GM19397 (cell line): ENCODE results near the gene EDN2.

Source experiments
- ATAC-seq: cut with Tn5 transposase; IDR thresholded peaks from one replicate; pipeline ENCODE4 v1.9.1; 2021; ENCODE audit warnings: mild to moderate bottlenecking, moderate library complexity; ENCODE audit not compliant: unreplicated experiment

The EDN2 gene

DNA sequence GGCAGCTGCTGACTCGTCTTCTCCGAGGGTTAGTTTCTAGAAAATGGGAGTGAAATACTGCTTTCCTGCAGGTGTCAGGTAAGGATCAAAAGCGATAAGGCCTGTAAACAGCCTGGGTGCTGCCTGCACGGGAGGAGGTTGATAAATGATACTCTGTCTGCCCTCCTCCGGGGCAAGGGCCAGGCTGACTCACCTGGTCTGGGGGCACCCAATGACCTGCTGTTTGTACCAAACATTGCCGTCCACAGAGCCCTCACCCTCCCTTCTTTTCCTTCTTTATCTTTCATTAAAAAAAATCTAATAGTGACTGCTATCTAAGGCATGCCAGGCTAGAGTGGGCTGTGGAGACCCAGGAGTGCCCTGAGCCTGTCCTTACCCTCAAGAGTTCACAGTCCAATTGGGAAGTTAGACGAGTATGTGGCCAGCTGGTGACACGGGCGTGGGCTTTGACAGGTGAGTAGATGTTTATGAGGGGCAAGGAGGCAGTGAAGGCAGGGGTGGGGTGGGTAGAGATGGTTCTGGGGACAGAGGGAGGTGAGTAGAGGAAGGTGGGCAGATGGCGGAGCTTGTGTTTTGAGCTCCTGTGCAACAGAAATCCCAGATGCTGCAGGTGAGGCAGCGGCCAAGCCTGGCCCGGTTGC lies 16.2 kb downstream of the EDN2 start:
- ATAC-seq = no peak

DNA sequence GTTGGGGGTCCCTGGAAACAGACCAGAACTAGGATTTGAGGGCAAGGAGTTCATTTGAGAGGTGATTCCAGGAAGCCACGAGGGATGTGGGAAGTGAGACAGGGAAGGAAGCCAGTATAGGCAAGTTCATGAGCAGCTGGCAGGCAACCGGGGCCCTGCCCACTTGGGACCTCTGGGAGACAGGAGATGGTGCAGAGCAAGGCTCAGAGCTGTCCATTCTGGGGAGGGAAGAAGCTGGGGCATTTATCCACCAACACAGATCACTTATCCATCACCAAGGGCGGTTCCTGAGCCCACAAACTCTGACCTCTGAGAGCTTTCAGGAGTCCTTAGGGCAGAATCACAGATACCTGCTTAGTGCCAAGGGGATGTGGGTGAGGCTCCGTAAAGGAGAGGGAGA lies 16.8 kb downstream of the EDN2 start:
- no peak for ATAC-seq

DNA sequence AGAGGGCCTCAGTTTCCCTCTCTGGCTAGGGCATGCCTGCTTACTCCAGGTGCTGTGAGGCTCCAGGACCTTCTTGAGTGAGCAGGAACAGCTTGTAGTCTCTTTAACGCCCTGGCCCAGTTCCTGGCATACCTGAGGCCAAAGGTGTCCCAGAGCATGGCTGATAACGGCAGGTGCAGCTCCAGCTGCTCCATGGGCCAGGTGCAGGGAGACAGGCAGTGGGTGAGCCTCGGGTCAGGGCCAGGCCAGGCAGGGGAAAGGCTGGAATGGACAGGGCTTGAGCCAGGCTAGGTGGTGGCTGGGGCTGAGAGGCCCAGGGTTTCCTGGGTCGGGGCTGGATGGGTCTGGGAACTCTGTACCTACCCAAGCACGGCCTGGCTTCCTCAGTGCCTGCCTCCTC lies 18.3 kb downstream of the EDN2 start:
- no peak for ATAC-seq

DNA sequence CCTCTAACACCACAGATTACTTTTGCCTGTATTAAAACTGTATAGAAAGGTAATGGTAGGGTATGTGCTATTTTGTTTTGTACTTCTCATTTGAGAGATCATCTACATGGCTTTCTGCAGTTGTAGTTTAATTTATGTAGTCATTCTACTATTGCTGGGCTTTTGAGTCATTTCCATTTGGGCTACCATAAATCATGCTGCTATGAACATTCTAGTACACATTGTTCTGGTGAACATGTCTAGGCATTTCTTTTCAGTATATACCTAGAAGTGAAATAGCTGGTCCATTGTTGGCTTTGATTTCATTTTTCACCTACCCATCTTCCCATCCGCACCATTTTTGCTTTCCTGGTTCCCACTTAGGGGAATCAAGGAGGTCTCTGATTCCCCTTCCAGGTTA lies 18.7 kb downstream of the EDN2 start:
- no peak for ATAC-seq

DNA sequence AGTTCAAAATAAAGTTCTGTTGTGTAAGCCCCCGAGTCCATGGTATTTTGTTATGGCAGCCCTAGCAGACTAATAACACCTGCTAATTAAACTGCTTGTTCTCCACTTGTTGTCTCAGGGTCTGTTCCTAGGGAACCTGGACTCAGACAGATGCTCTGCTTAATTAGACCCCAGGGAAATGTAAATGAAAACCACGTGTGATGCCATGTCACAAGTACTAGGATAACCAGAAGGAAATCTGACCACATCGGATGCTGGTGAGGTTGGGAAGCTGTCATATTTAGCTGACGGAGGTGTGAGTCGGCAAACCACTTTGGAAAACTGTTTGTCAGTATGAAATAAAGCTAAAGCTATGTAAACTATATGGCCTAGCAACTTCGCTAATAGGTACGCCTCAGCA lies 19.6 kb downstream of the EDN2 start:
- no peak for ATAC-seq

DNA sequence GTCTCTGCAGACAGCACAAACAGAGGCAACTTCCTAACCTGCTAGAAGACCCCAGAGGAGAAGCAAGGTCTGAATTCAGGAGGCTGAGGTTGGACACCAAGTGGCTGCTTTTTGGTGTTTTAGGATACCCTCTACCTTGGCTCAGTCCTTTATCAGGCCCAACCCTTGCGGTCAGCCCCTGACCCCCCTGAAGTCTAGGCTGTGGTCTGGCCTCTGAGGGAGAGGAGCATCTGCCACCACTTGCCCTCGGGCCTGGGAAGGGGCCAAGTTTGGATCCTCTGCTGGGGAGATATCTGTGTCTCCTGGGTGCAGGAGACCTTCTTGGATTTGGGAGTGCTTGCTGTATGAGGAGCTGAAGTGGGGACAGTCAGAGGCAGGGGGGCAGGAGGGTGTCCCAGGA lies 21.0 kb downstream of the EDN2 start:
- ATAC-seq = no peak

DNA sequence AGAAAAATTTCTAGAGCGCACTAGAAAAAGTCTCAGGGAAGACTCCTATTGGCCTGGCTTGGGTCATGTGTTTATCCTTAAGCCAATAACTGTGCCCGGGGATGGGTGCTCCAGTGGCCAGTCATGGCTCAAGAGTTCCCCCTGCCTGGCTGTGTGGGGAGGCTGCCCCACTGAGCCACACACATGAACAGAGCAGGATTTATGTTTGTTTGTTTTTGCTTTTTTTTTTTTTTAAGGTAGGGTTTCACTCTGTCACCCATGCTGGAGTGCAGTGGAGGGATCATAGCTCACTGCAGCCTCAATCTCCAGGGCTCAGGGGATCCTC lies 21.8 kb downstream of the EDN2 start:
- ATAC-seq = no peak

DNA sequence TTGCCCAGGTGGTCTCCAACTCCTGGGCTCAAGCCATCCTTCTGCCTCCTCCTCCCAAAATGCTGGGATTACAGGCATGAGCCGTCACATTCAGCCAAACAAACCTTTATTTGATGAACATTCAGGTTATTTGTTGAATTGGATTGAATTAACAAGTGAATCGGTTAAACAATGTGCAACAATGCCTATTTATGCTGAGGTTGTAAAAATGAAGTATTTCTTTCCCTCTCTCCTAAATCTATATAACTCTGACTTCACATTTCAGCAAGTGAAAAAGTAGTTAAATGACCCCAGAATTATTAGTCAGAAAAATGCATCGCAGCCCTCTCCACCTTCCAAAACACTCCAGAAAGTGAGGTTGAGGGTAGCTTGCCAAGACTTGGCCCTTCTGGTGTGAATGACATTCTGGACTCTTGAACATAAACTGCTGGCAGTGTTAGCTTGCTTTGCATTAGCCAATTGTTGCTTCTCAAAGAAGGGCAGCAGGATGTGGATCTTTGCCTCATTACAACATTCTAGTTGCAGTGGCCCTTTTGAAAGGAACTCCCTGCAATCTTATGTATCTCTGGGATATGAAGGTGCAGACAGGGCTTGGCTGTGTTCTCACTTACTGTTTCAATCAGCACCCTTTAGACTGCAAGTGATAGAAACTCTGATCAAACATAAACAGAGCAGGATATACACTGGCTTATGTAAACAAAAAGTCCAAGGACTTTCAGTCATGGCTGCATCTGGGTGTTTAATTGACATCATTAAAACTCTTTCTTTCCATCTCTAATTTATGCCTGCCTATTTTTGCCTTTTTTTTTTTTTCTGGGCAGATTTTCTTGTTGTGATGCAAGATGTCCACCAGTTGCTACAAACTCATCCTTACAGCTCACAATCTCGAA lies 22.4 kb downstream of the EDN2 start:
- no peak for ATAC-seq

DNA sequence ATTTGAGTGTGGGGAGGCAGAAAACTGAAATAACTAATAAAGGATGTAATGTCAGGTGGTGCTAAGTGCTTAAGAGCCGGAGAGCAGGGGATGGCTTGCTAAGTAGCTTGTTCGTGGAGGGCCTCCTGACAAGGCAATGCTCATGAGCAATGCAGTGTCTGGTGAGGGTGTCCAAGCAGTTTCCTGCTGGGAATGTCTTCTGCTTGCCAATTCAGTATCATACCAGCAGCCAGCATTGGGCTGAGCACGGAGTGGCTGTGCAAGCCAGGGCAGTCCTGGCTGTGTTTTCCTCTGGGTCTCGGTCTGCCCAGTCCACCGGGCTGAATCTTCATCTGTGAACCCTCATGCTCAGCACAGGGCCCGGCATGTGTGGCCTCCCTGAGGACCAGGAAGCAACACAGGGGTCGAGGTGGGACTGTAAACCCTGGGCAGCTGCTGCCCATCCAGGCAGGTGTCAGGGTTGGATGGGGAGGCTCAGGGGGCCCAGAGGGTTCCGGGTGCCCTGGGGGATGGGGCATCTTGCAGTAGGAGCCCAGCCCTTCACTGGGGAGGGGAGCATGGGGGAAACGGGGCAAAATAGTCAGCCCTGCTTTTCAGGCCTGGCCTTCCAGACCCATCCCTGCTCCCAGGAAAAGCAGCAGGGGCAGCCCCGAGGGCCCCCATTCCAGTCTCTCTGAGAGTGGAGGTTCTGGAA lies 27.5 kb downstream of the EDN2 start:
- ATAC-seq = no peak

DNA sequence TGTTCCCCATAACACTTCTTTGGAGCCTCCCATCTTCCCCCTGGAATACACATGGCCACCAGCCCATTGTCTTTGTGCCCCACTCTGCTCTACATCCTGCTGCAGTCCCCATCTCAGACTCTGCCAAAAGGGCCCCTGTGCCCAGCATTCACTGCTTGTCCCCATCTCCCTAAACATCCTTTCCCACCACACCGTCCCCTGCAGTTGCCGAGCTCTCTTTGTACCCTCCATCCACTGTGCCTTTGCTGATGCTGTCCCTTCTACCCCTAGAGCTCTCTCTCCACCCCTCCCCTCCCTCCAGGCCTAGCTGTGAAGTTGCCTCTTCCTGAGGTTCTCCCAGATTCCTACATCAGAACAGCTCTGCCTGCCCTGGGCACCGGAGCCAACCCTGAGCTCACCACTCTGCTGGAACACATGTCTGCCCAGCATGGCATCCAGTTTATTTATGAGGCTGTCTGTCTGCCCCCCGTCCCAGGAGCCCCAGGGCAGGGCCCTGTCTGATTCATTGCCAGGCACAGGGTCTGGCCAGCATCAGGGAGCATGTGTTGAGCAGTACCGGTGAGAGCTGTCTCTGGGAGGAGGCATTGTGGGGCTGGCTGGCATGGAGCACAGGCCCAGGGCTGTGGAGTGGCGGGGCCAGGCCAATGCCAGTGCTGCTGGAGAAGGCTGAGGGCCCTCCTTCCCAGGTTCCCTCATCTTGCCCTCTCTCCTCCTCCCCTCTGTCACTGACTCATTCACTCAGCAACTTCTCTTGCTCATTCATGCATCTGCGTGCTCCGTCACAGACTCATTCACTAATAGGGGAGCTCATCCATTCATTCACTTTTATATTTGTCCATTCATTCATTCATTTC lies 28.8 kb downstream of the EDN2 start:
- no peak for ATAC-seq

DNA sequence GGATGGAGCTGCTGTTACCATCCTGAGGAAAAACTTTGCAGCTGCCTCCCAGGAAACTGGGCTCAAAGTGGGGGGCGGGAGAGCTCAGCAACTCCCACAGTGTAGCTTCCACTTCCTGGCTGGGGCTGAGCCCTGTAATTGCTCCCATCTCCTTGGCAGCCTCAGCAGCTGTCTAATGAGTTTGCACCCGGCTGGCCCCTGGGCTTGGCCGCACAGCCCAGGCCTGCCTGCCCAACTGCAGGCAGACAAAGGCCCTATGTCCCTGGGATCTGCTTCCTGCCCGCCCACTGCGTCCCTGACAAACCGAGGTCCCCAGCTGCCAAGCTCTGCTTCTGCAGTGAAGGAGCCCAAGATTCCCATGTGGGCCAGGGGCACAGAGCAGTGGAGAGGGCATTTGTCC lies 30.1 kb downstream of the EDN2 start:
- ATAC-seq = no peak

DNA sequence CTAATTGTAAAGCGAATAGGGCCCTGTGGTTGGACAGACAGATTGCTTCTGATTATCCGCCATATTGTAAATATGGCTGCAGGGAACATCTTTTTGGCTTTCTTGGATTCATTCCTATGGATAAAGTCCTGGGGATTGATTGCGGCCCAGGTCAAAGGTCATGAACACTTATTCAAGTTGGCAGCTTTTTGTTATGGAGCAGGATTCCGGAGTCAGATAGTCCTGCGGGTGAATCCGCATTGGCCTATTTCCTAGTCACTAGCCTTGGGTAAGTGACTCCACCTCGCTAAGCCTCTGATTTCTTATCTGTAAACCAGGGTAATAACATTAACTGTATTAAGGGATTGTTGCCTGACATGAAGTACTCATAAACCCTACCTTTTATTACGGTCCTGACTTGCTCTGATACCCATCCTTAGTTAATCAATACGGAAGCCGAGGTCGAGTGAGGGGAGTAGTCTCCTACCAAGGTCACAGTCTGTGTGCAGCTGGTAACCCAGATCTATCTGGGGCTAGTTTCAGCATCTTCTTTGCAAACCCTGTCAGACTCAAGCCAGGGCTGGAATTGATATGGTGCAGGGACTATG lies 31.7 kb downstream of the EDN2 start:
- no peak for ATAC-seq

DNA sequence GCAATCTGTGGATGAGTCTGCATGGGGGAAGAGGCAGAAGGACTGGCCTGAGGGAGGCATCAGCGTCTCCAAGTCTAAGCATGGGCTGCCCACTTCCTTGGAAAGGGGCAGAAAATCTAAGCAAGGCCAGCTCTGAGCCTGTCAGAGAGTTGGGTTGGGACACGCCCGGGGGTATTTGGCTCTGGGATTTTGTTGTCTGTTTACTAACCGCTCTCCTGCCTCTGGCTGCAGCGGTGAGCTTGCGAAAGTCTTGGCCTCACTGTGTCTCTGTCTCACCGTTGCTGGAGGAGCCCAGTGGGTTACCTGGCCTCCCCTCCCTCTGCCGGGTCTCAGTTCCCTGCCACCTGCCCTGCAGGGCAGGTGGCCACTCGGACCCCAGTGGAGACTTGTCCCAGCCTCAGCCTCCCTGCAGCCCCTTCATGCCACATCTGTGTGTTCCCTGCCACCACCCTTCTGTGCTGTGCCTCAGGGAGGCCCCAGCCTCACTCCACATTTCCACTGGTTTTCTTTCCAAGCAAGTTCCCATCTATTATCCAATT lies 33.7 kb downstream of the EDN2 start:
- ATAC-seq = no peak

DNA sequence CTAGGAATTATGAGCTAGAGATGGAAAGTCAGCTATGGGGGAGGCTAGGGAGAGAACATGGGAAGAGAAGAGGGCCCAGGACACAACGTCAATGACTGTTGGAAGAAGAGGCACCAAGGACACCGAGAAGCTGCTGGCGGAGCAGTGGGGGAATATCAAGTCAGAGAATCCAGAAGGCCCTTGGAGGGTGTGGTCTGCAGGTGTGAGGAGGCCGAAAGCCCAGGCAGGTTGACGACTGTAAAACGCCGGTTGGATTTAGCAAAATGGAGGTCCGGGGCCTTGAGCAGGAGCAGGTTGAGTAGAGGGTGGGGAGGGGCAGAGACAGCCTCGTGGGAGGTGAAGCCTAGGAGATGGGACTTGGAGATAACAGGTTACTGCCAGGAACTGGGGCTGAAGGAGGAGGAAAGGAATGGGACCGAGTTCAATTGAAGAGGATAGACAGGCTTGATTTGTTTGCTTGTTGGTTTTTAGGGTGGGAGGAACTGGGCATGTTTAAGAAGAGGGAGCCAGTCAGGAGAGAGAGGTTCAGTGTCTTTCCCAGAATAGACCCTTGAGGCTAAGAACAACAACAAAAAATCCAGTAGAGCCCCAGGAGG lies 35.1 kb downstream of the EDN2 start:
- no peak for ATAC-seq

DNA sequence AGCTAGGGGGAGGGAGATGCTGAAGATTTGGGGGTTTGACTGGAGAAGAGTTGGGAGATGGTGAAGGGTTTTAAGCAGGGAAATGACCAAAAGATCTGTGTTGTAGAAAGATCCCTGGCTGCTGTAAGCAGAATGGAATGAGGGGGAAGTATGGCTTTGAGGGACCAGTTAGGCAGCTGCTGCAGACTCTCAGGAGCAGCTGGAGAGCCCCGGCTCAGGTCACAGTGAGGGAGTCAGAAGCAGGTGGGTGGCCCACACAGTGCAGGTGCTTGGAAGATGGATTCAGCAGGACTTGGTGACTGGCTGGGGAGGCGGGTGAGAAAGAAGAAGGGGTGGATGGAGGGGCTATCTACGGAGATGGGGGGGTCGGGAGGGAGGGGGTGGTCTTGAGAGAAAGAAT lies 35.7 kb downstream of the EDN2 start:
- no peak for ATAC-seq

DNA sequence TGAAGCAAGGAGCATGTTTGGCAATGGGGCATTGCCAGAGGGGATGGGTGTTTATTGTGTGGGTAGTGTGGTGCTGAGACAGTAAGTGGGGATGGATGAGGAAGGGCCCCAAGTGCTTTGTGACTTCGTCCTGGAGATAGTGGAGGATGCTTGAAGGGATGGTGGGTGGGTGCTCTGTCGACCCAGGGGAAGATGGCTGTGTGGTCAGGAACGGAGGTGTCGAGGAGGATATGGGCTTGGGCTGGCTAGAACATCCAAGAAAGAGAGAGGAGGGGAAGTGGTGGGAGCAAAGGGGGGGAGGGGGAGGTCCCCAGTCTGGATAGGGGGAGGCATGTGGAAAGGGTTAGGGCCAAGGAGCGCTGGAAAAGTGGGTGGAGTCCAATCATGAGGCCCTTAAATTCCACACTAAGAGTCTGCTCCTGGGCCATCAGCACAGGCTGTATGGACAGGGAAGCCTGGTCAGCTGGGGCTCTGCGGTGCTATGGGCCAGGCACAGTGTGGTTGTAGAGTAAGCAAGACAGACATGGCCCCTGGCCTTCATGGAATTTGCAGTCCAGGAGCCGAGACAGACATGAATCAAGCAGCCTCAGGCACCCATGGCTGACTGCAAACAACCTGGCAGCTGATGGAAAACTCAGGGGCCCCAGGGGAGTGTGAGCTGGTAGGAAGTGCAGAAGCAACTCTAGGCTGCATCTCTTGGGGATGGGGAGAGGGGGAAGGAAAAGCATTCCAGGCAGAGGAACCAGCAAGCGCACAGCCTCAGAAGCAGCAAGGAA lies 36.3 kb downstream of the EDN2 start:
- no peak for ATAC-seq

DNA sequence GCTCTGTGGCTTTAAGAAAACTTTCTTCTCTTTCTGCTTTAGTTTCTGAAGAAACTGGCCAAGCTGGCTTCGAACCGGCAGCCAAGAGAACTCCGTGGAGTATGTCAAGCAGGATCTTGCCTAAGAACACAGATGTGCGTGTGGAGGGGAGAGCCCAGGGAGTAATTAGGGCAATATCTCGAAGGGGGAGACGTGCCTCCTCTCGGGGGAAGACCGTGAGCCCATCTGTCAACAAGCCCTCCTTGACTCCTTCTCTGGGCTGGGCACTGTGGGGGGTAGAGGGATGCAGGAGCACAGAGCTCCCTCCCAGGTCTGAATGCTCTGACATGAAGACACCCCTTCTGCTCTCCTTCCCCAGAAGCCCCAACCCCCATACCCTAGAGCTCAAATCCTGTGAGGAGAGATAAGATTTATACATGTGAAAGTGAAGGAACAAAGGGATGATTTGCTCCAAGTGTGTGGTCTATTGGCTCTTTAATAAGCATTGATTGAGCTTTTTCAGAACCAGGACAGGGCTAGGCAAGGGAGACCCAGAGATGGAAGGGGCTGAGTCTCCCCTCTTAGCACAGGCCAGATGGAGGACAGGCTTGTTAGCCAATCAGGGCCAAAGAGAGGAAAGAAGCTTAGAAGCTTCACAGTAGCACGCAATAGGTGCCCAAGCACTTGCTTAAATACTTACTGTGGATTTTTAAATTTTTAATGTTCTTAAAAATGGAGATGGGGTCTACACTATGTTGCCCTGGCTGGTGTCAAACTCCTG lies 37.5 kb downstream of the EDN2 start:
- no peak for ATAC-seq

DNA sequence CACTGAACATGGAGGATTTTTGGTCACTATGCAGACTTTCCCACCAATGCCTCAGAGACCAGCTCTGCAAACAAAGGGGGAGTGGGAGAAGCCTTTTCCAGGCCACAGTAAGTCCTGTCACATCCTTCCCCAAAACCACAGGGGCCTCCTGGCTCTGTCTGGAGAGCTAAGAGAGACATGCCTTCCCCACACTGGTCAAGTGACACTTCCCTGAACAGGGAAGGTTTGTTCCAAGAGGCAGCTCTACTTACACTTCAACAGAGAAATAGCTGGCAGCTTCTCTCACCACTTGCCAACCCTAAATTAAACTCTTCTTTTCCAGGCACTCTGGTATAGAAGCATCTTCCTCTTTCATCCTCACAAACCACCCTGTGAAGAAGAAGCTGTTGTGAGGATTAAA lies 39.7 kb downstream of the EDN2 start:
- ATAC-seq = no peak

DNA sequence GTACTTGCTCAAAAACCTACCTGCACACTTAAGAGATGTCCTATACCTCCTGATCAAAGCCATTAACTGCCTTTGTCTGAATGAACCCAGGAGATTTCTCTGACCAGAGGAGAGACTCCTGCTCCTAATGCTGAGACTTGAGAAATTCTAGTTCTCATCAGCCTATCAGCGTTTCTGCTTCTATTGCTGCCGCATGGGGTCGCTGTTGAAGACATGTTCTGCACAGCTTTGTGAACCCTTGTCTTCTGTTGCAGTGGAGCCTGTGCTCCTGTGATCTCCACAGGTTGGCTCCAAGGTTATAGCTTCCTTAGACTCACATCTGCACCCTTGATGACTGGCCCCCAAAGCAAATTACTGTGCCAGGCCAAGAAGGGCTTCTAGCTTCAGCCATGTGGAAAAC lies 40.2 kb downstream of the EDN2 start:
- ATAC-seq = no peak
